A172 (cell line): ENCODE results near the gene GDPGP1. TPM values are rescaled to one million over a fixed set of nuclear protein-coding genes. Genes with fewer than 3 reads are reported as not detected.
"Not testable (repeated sequence)": the region's sequence is repeated elsewhere in the genome, so short reads cannot be mapped to it uniquely, and the experiment has no call there.

Experiments used
- DNase-seq: peaks from one replicate; pipeline ENCODE4 v3.0.0-alpha.2; 2015; ENCODE audit warnings: low spot score
- total RNA-seq: library from RNA; depleted of rRNA; stranded (reverse); fragments of >200 nt; shearing (Covaris generic); gene quantifications from 2 replicates; pipeline ENCODE4 v1.2.3, GENCODE V29; 2014; rRNA removed

GDPGP1 gene, protein sequence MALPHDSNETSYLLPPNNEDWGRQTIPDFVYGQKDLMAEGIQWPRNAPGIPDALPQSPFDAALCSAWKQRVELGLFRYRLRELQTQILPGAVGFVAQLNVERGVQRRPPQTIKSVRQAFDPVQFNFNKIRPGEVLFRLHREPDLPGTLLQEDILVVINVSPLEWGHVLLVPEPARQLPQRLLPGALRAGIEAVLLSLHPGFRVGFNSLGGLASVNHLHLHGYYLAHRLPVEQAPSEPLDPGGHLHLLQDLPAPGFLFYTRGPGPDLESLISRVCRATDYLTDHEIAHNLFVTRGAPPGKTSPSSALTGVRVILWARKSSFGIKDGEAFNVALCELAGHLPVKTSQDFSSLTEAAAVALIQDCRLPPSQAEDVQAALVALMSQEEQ
- total RNA-seq: 4.8 and 5.7 TPM in 2 replicates

DNA sequence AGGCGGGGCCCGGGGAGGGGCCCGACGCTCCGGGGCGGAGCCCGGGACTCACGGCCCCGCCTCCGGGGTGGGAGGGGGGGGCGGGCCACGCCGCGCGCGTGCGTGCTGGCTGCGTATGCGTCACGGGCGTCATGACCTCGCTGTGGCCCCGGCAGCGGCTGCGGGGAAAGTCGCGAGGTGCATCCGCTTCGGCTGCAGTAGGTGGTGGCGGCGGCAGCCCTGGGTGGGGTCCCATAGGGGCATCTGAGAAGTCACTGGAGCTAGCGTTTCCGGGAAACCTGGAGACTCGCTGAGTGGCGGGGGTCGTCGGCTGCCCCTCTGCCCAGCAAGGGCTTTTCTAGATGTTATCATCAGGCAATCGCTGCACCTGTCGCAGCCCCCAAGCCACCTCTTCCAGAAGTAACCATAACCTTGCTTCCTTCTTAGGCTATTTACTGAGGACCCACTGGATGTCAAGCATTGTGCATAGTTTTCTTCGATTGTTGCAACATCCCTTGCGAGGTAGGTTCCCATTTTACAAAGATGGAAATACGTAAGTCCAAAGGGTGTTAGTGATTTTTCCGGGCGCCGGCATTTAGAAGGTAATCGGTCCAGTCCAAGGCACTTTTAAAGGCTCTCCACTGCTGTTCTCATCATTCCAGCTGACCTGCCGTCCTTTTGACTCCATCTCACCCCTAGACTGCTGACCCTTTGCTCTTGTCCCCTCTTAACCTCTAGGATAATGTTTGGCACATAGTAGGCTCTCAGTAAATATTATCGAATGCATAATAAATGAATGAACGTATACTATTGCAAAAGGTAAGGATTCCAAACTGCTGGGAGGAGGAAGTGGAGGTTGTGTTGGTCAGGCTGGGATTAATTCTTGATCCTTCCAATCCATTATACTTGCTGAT lies at the start of gene GDPGP1:
Gene GDPGP1, plus strand, starts transcription at position 114 of the 893 bp plus-strand sequence. CDS start 6,700 bp downstream, outside the sequence.
- DNase-seq: peak; percentile 17

DNA sequence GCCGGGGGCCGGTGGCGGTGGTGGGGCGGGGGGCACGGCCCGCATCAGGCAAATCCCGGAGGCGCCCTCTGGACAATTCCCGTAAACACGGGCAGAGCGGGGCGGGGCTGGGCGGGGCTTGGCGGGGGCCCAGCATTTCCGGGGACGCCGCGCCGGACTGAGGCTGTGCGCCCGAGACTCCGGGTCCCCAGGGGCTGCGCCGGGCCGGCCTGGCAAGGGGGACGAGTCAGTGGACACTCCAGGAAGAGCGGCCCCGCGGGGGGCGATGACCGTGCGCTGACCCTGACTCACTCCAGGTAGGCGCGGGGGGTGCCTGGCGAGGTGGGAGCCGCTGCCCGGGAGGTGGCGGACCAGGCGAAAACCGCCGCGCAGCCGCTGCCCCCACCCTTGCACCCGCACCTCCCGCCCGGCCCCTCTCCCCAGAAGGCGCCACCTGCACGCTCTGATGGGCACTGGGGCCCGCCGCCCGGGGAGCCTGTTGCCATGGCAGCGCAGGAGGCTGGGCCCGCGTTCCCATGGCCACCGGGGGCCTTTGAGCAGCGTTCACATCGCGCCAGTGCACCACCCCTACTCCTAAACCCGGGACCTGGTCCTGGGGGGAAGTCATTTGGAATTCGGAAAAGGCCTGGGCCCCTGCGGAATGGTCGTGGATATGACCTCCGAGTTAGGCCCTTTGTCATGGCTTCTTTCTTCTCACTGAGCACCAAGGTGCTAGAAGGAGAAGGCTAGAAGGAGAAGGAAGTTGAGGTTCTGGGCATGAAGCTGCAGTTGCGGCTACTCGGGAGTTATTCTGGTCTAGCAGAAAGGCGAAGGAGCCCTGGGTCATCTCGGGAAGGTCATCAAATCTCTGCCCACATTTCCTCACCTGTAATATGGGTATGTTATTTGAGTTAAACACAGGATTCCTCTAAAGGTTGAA lies 49.0 kb upstream of the GDPGP1 start:
- peak; percentile 51 for DNase-seq

DNA sequence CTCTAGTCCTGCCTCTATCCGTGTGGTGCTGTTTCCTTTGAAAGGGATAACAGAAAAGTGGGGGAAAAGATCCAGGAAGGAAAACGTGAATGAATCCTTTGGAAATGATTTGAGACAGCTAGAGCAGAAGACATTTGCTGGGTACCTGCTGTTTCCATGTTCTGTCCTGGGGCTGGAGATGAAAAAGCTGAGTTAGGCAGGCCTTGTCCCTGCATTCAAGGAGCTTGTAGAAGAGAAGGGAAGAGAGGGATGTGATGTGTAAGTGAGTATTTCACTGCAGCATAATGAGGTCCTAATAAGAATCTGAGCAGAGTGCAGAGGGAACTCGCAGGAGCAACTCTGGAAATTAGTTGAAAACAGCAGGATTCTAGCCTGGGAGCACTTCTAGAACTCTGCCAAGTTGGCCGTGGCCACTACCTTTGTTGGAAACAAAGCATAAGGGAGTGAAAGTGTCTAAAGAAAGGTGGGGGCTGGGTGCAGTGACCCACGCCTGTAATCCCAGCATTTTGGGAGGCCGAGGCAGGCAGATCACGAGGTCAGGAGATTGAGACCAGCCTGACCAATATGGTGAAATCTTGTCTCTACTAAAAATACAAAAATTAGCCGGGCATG lies 46.6 kb upstream of the GDPGP1 start:
- DNase-seq: no peak

DNA sequence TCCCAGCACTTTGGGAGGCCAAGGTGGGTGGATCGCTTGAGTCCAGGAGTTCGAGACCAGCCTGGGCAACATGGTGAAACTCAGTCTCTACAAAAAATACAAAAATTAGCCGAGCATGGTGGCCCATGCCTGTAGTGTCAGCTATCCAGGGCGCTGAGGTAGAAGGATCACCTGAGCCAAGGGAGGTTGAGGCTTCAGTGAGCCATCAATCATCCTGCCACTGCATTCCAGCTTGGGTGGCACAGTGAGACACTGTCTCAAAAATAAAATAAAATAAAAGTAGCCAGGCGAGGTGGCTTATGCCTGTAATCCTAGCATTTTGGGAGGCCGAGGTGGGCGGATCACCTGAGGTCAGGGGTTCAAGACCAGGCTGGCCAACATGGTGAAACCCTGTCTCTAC lies 45.9 kb upstream of the GDPGP1 start:
- DNase-seq: not testable (repeated sequence)

DNA sequence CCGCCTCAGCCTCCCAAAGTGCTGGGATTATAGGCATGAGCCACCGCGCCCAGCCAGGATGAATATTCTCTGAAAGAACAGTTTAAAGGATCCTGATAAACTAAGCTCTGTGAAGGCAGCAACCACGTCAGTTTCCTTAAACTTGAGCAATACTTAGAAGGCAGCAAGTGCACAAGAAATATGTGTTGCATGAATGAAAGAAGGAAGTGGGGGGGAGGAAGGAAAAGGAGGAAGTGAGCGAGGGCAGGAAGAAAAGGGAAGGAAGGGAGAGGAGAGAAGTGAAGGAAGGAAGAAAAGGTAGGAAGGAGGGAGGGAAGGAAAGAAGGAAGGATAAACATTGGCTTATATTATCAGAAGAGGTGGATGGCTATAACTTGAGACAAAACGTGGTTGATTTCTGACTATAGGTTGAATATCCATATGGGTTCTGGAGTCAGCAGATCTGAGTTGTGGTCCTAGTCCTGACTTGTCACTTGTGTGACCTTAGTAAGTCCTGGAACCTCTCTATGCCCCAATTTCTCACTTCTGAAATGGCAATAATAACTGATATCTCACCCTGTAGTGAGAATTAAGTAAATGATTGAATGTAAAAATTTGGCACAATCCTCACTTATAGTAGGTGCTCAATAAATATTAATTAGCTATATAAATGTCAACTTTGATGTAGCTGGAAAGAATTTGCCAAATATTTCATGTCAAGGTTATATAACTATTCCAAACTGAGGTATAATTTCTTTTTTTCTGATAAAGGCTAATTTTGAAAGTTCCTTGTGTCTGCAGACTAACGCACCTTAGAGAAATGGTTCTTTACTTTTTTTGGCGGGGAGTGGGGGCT lies 44.9 kb upstream of the GDPGP1 start:
- DNase-seq: no peak

DNA sequence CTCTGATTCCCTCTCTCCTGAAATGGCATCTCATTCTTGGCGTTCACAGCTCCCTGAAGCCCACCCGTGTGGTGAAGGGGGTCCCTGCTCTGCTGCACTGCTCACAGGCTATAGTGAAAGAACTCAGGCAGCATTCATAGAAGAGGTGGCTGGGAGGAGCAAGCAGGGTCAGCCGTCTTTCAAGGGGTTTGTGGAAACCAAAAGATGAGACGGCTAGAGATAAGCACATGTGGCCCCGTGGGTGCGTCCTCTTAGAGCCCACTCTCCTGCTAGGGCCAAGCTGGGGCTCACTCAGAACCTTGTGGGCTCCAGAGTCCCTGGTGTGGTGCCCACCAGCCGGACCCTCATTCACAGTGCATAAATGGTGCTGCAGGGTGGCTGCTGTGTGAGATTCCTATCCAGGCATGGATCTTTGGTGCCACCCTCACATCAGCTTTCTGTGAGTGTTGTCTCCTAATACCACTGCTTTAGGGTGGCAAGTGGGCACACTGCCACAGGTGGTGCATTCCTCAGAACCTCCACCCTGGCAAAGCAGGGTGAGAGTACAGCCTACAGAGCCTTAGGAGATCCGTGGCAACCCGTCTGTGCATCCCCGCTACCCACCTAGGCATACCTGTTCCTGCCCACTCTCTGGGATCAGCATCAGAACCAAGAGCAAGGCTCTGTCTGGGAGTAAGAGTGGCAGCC lies 44.1 kb upstream of the GDPGP1 start:
- DNase-seq: no peak

DNA sequence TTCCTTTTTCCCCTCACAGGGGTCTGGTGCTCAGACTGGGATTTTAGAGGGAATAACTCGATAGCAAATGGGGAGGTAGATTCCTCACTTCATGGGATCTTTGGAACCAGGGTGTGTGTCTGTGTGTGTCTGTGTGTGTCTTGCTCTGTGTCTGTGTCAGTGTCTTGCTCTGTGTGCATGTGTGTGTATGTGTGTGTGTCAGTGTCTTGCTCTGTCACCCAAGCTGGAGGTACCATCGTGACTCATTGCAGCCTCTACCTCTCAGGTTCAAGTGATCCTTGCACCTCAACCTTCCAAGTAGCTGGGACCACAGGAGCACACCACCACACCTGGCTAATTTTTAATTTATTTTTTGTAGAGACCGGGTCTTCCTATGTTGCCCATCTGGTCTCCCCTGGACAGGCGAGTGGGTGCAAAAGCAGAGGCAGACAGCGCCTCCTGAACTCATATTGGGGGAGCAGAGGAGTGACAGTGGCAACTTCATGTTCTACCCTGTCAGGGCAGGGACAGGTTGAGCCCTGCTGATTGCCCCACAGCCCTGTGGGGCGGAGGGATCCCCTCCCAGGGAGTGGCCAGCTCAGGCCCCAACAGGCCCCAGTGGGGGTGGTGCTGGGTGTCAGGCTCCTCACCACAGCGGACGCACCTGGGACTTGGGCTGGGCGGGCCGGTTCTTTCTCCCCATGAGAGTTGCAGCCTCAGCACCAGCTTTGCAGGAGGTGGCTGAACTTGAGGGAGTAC lies 43.2 kb upstream of the GDPGP1 start:
- DNase-seq: no peak

DNA sequence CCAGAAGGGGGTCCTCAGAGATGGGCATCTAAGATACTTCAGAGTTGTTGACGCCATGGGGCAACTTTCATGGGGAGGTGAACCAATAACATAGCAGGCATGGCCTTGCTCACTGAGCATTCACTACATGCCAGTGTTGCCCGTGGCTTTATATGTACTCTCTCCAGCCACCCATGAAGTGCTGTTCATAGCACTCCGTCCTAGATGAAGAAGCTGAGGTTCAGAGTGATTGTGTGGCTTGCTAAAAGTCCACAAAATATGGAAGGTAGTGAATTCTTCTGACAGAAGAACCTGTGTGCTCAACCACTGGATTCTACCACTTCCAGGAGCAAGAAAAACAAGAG lies 42.7 kb upstream of the GDPGP1 start:
- no peak for DNase-seq

DNA sequence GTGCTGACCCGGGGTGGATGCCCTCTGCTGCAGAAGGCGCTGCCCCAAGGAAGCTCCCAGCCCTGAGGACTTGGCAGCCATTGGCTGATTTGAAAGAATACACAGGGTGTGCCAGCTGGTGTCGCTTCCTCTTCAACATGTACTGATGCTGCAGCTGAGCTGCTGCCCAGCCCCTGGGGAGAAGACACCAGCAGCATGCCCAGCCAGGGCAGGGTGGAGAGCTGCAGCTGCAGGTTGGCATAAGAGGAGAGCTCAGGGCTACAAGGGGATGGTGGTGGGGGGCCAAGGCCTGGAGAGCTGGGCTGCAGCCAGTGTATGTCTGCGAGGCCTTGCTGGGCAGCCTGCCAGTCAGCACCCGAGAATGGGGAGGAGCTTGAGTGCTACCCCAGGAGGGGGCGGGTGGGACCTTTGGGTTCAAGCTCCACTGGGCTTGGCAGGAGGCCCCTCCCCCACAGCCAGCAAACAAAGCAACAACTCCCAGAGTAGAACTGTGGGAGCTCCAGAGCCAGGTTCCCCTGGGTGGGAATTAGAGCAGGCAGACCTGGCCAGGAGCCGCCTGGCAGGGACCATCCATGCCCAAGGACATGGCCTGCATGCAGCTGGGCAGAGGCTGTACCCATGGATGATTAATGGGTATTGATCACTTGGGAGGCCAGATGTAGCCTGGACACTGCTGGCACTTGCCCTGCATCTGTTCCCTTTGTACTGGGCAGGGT lies 42.1 kb upstream of the GDPGP1 start:
- DNase-seq: peak; percentile 41

DNA sequence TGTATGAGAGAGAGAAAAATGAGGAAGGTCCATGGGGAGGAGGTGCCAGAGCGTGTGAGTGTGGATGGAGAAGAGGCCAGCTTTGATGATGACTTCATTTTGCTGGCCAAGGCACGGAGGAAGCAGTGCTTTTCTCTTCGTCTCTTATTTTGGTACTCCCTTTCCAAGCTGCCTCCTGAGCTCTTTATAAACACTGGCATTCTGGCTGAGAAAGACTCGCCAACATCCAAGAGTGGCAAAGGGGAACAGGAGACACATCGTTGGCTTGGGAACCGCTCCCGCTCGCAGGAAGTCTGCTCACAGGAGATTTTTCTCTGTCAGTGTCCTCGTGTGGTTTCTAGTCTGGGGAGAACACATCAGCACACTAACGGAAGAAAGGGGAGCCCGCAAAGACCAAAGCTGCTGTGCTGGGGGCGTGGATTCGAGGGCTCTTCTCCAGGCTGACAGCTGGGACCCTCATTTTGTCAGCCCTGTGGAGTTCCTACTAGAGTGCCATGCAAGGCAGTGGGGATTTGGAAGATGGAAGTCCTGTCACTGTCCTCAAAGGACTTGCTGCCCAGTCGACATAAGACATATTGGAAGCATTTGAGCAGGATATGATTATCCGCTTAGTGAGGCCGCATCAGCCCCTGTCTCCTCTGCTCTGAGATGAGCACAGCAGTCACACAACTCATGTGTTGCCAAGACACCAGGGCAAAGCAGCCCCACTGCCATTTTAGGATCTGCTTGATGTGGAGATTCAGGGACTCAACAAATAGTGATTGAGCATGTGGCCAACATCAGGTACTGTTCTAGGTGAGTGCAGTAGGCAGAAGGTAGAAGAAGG lies 40.8 kb upstream of the GDPGP1 start:
- no peak for DNase-seq

DNA sequence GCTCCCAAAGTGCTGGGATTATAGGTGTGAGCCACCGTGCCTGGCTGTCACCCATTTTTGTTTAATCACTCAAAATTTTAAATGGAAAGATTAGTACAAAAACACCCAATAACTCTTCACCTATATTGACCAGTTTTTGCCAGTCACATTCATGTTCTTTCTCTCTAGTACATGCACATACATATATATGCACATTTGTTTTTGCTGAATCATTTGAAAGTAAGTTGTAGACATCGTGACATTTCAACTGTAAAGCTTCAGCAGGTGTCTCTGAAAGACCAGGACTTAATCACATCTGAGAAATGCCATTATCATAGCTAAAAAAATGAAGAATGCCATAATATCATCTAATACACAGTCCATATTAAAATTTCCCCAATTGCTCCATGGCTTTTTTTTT lies 39.4 kb upstream of the GDPGP1 start:
- no peak for DNase-seq

DNA sequence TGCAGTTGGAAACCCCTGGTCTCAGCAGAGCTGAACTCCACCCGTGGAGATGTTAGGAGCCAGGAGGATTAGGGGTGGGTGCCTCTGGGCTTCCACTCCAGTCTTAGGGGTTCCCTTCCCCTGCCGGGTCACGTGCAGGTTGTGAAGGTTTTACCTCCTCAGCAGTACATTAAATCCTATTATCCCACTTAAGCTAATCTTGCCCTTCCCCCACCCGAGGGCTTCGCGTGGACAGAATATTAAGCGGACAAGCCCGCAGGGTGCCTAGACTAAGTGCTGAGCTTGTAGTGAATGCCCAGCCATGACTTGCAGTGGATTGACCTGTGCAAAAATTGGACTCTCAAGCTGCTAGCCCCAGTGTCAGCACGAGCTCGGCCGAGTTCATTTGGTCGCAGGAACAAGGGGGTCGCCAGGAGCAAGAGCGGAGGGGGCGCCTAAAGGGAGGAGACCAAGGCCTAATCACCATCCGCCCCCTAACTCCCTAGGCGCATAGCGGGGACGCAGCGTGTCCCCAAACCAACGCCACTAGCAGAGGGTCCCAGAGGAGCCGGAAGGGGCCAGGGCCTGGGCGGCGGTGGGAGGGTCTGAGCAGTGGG lies 33.4 kb upstream of the GDPGP1 start:
- no peak for DNase-seq

DNA sequence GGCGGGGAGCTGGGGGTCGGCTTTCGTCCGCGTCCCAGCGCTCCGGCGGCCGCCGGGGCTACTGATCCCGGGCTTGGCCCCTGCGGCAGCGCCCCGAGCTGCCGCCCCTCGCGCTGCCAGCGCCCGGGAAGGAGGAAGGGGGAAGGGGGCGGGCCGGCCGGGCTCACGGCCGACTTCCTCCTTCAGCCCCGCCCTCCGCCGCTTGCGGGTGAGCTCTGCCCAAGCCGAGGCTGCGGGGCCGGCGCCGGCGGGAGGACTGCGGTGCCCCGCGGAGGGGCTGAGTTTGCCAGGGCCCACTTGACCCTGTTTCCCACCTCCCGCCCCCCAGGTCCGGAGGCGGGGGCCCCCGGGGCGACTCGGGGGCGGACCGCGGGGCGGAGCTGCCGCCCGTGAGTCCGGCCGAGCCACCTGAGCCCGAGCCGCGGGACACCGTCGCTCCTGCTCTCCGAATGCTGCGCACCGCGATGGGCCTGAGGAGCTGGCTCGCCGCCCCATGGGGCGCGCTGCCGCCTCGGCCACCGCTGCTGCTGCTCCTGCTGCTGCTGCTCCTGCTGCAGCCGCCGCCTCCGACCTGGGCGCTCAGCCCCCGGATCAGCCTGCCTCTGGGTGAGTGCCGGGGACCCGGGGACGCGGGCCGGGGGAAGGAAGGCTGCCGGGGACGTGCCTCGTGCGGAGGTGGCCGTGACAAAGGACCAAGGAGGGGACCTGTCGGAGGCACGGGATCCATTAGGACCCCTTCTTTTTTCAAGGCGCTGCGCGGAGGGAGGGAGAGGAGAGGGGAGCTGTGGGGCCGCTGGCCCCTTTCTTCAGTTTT lies 32.7 kb upstream of the GDPGP1 start, which contains the start of gene SEMA4B:
Gene SEMA4B, plus strand, starts transcription at position 201 of the 814 bp plus-strand sequence. Its CDS starts 249 bp downstream, at position 450.
- no peak for DNase-seq

DNA sequence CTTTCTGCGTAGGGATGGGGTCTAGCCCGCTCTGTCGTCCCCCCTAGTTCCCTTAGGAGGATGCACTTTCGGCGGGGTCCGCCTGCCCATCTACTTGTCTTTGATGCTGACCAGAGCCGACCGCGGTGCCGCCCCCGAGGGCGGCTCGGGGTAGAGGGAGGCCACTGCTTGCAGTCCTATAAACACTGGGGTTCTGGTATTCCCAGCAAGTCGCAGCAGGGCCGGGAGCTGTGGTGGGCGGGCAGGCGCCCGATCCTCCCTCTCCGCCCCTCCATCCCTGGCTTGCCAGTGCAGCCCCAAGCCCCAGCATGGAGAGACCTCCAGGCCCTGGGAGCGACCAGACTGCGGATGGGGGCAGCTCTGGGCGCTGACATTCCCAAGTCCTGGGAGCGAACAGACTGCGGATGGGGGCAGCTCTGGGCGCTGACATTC lies 32.0 kb upstream of the GDPGP1 start:
- DNase-seq: no peak

DNA sequence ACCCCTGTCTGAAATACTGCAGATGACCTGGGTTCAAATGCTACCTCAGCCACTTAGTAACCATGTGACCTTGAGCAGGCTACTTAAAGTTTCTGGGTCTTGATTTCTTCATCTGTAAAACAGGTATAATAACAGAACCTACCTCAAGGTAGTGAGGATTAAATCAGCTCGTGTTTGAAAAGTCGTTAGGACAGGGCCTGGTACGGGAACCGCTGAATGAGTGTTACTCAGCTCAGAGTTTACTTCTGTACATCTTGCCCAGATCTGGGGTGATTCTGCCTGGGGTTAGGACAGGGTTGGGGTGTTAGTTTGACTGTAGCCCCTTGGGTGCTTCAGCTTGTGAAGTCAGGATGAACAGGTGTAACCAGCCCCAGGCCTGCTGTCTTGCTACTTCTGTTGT lies 31.1 kb upstream of the GDPGP1 start:
- DNase-seq: no peak

DNA sequence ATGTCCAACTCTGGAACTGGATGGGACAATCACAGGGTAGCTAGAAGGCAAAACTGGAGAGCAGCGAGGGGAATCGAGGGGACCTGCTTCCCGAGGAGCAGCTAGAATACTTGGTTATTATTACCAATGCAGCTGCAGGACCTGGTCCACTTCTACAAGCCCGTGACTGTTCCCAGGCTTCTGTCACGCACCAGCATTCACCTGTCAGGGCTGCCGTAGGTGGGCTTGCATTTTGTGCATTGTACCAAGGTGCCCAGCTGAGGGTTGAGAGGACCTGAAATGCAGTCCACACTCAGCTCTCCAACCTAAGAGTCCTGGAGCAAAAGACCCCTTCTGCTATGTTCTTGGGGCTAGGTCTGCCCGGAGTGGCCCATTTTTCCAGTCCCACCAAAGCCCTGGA lies 30.5 kb upstream of the GDPGP1 start:
- no peak for DNase-seq
